ENCODE measurements around the gene PRR20D.
"Not testable (repeated sequence)": the region's sequence is repeated elsewhere in the genome, so short reads cannot be mapped to it uniquely, and the experiment has no call there.

Gene PRR20D

DNA sequence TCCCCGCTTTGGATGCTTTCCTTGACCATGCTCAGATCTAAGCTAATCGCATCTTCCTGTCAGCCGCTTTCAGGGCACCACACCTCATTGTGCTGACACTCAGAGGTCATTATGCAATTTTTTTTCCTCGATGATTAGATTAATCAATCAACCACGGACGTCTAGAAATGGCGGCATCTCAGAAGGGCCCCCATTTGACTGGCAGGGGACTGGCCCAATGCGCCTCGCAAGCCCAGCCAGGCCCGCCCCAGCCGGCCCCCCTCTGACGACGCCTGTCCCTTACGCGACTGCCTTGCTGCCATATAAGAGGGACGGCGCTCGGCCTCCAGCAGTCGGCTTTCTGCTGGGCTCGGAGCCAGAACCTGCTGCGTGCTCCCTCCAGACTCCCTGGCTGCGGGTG is at the start of gene PRR20D:
Gene PRR20D, plus strand, starts transcription at position 301 of the 400 bp plus-strand sequence. CDS start 387 bp downstream, outside the sequence.
- not testable (repeated sequence) for DNase-seq (ENCODE audit: low read depth in 2 of 3, low spot score in 2 of 3)

DNA sequence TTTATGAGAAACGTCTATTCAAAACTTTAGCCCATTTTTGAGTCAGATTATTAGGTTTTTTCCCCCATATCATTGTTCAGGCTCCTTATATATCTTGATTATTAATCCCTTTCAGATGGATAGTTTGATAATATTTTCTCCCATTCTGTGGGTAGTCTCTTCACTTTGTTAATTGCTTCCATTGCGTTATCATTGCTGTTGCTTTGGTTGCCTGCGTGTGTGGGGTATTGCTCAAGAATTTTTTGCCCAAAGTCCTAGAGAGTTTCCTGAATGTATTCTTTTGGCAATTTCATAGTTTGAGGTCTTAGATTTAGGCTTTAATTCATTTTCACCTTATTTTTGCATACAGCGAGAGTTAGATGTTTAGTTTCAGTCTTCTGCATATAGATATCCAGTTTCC is 45.5 kb upstream of the PRR20D start:
- DNase-seq (ENCODE audit: low read depth in 2 of 3, low spot score in 2 of 3) = no peak

DNA sequence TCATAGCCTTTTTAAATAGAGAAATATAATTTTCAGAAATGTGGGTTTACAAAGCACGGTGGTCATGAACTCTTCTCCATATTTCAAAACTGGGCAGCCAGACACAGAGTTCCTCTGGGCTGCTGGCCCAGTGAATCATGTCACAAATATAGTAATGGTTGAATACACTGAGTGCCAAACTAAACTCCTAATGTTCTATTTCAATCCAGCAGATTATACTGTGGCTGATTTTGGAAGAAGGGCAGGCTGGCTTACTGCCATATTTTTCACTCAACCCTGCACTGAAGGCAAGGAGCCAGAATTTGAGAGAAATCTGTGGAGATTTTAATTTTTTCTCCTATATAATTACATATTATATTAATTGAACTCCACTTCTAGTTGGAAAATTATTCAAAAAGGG is 36.8 kb upstream of the PRR20D start:
- no peak for DNase-seq (ENCODE audit: low read depth in 2 of 3, low spot score in 2 of 3)

DNA sequence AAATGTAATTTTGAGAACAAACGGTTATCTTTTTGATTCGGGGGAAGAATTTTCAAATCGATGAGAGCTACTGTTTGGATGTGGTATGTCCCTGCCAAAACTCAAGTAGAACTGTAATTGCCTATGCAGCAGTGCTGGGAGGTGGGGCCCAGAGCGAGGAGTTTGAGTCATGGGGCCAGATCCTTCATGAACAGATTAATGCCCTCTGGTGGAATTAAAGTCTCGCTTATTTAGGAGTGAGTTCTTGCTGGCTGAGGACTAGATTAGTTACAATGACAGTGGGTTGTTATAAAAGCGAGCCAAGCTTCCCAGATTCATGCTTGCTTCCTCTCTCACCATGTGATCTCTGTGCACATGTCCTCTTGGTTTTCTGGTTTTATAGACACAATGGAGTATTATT is 31.5 kb upstream of the PRR20D start:
- DNase-seq (ENCODE audit: low read depth in 2 of 3, low spot score in 2 of 3) = no peak

DNA sequence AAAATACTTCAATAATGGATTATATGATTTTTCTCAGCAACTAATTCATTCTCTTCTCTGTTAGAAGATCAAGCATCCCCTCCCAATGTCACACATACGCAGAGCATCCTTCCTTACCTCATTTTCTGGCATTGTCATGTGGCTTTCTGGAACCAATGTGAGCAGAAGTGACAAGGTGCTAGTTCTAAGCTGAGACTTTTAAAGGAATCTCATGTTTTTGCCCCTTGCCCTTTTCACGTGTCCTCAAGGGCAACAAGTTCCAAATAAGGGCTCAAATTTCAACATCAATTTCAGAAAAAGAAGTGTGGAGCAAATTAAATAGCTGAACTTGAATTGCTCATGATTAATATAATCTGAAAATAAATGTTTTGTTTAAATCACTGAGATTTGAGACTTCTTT is 24.3 kb upstream of the PRR20D start:
- DNase-seq (ENCODE audit: low read depth in 2 of 3, low spot score in 2 of 3) = no peak

DNA sequence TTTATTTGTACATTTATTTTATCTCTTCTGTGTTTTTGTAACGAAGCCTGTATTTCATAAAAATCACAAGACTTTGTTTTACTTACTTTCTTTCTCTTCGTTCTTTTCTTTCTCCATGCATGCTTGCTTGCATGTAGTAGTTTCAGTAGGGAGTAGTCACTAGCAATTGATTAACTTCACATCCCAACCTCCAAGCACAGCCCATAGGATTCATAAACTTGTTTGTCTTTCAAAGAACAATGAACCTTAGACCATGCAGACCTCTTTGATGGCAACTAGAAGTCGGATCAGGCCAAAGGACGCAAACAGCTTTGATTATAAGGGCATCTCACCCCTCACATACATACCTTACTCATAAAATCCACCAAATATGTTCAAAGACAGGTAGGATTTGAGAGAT is 22.8 kb upstream of the PRR20D start:
- DNase-seq (ENCODE audit: low read depth in 2 of 3, low spot score in 2 of 3) = no peak

DNA sequence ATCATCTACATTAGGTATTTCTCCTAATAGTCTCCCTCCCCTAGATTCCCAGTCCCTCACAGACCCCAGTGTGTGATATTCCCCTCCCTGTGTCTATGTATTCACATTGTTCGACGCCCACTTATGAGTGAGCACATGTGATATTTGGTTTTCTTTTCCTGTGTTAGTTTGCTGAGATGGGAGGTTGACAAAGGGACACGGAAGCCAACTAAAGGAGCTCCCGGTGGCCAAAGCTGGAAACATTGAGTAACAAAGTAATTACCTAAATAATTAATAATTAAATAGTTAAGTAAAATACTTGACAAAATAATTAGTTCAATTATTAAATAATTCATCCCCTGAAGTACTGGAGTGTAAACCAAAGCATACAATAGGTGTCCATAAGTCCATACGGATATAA is 21.4 kb upstream of the PRR20D start:
- DNase-seq (ENCODE audit: low read depth in 2 of 3, low spot score in 2 of 3) = no peak

DNA sequence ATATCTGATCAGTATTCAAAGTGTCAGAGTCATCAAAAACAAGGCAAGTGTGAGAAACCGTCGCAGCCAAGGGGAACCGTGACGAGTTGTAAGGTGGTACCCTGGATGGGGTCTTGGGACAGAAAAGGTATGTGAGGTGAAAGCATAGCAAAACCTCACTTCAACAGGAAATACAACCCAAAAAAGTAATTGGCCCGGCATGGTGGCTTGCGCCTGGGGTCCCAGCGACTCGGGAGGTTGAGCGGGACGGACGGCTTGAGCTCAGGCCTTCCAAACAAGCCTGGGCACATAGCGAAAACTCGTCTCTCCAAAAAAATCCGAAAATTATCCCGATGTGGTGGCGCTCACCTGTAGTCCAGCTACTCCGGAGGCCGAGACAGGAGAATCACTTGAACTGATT is 20.7 kb upstream of the PRR20D start:
- not testable (repeated sequence) for DNase-seq (ENCODE audit: low read depth in 2 of 3, low spot score in 2 of 3)

DNA sequence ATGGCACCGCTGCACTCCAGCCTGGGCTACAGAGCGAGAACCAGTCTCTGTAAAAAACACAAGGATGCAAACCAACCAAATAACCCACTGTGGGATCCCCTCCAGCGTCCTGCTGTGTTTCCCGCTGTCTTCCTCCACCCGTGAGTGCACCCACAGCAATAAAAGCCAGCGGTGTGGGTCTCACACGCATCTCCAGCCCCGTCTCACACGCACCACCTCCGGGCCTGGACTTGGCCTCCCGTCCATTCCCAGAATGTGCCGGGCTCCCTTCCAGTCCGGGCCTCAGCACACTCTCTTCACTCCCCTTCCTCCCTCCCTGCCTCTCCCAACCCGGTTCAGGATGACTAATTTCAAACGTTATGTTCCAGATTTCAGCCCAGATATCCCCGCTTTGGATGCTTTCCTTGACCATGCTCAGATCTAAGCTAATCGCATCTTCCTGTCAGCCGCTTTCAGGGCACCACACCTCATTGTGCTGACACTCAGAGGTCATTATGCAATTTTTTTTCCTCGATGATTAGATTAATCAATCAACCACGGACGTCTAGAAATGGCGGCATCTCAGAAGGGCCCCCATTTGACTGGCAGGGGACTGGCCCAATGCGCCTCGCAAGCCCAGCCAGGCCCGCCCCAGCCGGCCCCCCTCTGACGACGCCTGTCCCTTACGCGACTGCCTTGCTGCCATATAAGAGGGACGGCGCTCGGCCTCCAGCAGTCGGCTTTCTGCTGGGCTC is 20.0 kb upstream of the PRR20D start, which contains the start of gene PRR20A:
Gene PRR20A, plus strand, starts transcription at position 684 of the 734 bp plus-strand sequence. CDS start 387 bp downstream, outside the sequence.
- not testable (repeated sequence) for DNase-seq (ENCODE audit: low read depth in 2 of 3, low spot score in 2 of 3)

DNA sequence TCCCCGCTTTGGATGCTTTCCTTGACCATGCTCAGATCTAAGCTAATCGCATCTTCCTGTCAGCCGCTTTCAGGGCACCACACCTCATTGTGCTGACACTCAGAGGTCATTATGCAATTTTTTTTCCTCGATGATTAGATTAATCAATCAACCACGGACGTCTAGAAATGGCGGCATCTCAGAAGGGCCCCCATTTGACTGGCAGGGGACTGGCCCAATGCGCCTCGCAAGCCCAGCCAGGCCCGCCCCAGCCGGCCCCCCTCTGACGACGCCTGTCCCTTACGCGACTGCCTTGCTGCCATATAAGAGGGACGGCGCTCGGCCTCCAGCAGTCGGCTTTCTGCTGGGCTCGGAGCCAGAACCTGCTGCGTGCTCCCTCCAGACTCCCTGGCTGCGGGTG is 13.2 kb upstream of the PRR20D start, which contains the start of gene PRR20B:
Gene PRR20B, plus strand, starts transcription at position 301 of the 400 bp plus-strand sequence. CDS start 387 bp downstream, outside the sequence.
- DNase-seq (ENCODE audit: low read depth in 2 of 3, low spot score in 2 of 3) = not testable (repeated sequence)

DNA sequence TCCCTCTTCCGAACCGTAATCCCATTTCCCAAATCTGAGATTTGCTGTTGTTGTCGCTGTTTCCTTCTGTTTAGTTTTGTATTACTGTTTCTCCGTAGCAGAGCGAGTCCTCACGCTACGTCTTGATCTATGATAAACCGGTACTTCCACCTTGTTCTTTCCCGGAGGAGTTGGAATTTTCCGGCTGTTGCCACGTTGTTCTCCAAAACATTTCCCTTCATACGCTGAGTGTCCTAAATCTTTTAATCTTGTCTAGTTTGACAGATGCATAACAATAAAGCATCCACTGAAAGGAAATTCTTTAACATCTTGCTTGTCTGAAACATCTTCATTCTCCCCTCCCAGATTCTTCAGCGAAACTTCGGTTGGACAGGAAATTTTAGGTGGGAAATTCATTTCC is 12.3 kb upstream of the PRR20D start:
- not testable (repeated sequence) for DNase-seq (ENCODE audit: low read depth in 2 of 3, low spot score in 2 of 3)

DNA sequence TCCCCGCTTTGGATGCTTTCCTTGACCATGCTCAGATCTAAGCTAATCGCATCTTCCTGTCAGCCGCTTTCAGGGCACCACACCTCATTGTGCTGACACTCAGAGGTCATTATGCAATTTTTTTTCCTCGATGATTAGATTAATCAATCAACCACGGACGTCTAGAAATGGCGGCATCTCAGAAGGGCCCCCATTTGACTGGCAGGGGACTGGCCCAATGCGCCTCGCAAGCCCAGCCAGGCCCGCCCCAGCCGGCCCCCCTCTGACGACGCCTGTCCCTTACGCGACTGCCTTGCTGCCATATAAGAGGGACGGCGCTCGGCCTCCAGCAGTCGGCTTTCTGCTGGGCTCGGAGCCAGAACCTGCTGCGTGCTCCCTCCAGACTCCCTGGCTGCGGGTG is 6.7 kb upstream of the PRR20D start, which contains the start of gene PRR20C:
Gene PRR20C, plus strand, starts transcription at position 301 of the 400 bp plus-strand sequence. CDS start 387 bp downstream, outside the sequence.
- DNase-seq (ENCODE audit: low read depth in 2 of 3, low spot score in 2 of 3) = not testable (repeated sequence)

DNA sequence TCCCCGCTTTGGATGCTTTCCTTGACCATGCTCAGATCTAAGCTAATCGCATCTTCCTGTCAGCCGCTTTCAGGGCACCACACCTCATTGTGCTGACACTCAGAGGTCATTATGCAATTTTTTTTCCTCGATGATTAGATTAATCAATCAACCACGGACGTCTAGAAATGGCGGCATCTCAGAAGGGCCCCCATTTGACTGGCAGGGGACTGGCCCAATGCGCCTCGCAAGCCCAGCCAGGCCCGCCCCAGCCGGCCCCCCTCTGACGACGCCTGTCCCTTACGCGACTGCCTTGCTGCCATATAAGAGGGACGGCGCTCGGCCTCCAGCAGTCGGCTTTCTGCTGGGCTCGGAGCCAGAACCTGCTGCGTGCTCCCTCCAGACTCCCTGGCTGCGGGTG is 6.5 kb downstream of the PRR20D start, which contains the start of gene PRR20E:
Gene PRR20E, plus strand, starts transcription at position 301 of the 400 bp plus-strand sequence. CDS start 387 bp downstream, outside the sequence.
- DNase-seq (ENCODE audit: low read depth in 2 of 3, low spot score in 2 of 3) = not testable (repeated sequence)

DNA sequence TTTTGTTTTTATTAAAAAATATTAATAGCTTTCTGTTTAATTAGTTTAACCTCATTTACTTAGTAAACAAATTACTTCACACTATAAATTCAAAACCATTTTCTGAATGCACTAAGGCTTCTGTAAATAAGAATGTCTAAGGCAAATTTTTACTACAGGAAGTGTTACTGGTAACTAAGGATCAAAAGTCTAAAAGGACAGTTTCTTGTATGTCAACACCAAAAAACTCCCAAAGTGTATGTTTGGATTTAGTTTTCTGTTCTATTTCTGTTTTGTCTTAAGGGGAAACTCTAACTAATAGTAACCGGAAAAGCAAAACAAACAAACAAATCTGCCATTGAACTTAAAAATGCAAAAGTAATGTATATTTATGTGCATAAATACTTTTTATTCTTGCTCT is 31.2 kb downstream of the PRR20D start:
- no peak for DNase-seq (ENCODE audit: low read depth in 2 of 3, low spot score in 2 of 3)

DNA sequence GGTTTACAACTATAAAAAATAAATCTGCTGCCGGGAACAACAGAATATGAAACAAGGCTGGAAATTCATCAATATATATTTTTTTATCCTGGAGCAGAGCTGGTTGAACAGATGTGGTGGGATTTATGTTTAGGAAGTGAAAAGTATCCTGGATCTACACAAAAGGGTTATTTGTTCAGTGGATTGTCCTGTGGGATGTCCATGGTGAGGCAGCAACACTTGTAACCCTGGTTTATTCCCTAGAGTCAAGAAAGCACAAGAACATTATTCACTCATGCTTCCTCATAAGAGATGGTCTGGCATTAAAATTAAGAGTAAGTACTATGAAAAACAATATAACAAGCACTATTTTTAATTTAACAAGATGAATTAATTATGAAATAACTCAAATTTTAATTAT is 52.6 kb downstream of the PRR20D start:
- no peak for DNase-seq (ENCODE audit: low read depth in 2 of 3, low spot score in 2 of 3)
